A549 (cell line): ENCODE results near the gene TAF12.

Experiments
- CHD2 ChIP-seq: fragments of 150-350 bp; IDR thresholded peaks from 2 replicates; pipeline ENCODE4 v1.6.1; 2014; ENCODE audit warnings: low read length; ENCODE audit not compliant: partially characterized antibody
- POLR2A ChIP-seq: IDR thresholded peaks from 2 replicates; pipeline ENCODE4 v1.6.1; 2012; ENCODE audit warnings: mild to moderate bottlenecking, low read length
- TF ChIP-seq, protein P1 (sequence below): fragments of >200 bp; sonication (Bioruptor Twin); formaldehyde crosslinking; IDR thresholded peaks from 3 replicates; pipeline ENCODE4 v1.5.1; 2016

DNA sequence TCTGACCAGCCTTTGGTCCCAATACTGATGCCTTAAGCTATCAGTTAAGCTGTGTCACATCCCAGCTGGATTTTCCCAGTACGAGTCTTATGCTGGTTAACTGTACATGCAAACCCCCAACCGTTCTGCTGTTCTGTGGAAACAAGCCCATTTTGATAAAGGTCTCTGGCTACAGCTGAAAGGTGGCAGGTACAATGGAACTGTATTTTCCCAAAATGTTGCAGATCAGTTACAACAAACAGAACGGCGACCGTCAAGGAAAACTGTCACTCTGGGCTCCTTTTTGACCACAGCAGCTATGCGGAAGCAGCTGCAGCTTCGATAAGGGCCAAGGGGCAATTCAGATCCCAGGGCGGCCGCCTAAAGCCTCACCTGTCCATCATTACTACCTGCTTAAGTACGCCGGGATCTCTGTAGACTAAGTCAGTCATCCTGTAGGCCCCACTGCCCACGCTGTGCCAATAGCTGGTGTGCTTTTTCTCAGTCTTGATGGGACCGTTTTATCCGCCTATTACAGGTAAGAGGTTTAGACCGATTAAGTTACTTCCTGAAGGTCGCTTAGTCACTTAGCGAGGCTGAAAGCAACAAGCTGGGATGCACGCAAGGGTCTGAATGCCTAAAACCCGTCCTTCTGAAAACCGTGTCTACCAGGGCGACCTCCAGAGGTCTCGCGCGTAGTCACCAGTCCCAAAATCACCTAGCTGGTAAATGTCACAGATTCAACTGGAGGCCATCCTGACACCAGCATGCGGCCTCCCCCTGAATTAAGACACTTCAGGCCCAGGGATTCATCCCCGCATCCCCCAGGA, 61.9 kb downstream of the TAF12 start:
- TF ChIP-seq, protein P1, sequence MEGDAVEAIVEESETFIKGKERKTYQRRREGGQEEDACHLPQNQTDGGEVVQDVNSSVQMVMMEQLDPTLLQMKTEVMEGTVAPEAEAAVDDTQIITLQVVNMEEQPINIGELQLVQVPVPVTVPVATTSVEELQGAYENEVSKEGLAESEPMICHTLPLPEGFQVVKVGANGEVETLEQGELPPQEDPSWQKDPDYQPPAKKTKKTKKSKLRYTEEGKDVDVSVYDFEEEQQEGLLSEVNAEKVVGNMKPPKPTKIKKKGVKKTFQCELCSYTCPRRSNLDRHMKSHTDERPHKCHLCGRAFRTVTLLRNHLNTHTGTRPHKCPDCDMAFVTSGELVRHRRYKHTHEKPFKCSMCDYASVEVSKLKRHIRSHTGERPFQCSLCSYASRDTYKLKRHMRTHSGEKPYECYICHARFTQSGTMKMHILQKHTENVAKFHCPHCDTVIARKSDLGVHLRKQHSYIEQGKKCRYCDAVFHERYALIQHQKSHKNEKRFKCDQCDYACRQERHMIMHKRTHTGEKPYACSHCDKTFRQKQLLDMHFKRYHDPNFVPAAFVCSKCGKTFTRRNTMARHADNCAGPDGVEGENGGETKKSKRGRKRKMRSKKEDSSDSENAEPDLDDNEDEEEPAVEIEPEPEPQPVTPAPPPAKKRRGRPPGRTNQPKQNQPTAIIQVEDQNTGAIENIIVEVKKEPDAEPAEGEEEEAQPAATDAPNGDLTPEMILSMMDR, result no peak
- TF ChIP-seq CHD2 (no peak), POLR2A (no peak)
